Liver (tissue), 3 donors: ENCODE results near the gene REC114.

Experiments used
- ATF3 ChIP-seq: IDR thresholded peaks from 2 replicates; pipeline ENCODE4 v1.6.1; 2016; ENCODE audit warnings: antibody characterized with exemption
- CTCF ChIP-seq: fragments of 150-350 bp; IDR thresholded peaks from 2 replicates; pipeline ENCODE4 v1.5.1; 2017; ENCODE audit warnings: improper control_type of control experiment, low read depth, low read length; ENCODE audit not compliant: missing input control
- EGR1 ChIP-seq, 2 donors: IDR thresholded peaks; 2 replicates each; pipeline ENCODE4 v1.6.1; 2016 to 2018; ENCODE audit warnings: antibody characterized with exemption in 2 of 2, low read depth in 2 of 2
- FOXA1 ChIP-seq: IDR thresholded peaks from 2 replicates; pipeline ENCODE4 v1.6.1; 2016; ENCODE audit warnings: antibody characterized with exemption
- FOXA2 ChIP-seq: IDR thresholded peaks from 2 replicates; pipeline ENCODE4 v1.6.1; 2016; ENCODE audit warnings: antibody characterized with exemption
- JUND ChIP-seq, 2 donors: IDR thresholded peaks; 2 replicates each; pipeline ENCODE4 v1.6.1; 2016; ENCODE audit warnings: antibody characterized with exemption in 2 of 2
- MAX ChIP-seq: IDR thresholded peaks from 2 replicates; pipeline ENCODE4 v1.6.1; 2016; ENCODE audit warnings: antibody characterized with exemption
- NR2F2 ChIP-seq: IDR thresholded peaks from 2 replicates; pipeline ENCODE4 v1.6.1; 2016; ENCODE audit warnings: antibody characterized with exemption
- RAD21 ChIP-seq, 2 donors: IDR thresholded peaks; 2 replicates each; pipeline ENCODE4 v1.6.1; 2016; ENCODE audit warnings: antibody characterized with exemption in 2 of 2, mild to moderate bottlenecking in 2 of 2
- REST ChIP-seq: IDR thresholded peaks from 2 replicates; pipeline ENCODE4 v1.6.1; 2016; ENCODE audit warnings: antibody characterized with exemption, mild to moderate bottlenecking
- SP1 ChIP-seq: IDR thresholded peaks from 2 replicates; pipeline ENCODE4 v1.6.1; 2018; ENCODE audit warnings: antibody characterized with exemption, mild to moderate bottlenecking
- TAF1 ChIP-seq: conservative IDR thresholded peaks from 2 replicates; pipeline ENCODE4 v1.6.1; 2016; ENCODE audit warnings: antibody characterized with exemption, mild to moderate bottlenecking
- YY1 ChIP-seq: IDR thresholded peaks from 2 replicates; pipeline ENCODE4 v1.6.1; 2016; ENCODE audit warnings: antibody characterized with exemption, mild to moderate bottlenecking
- ZBTB33 ChIP-seq: IDR thresholded peaks from 2 replicates; pipeline ENCODE4 v1.6.1; 2016; ENCODE audit warnings: antibody characterized with exemption
- donor health status: healthy.
- donor health status: healthy.

- no peak for TF ChIP-seq NR2F2
- no peak for TF ChIP-seq CTCF
- no peak for TF ChIP-seq ZBTB33
- no peak for TF ChIP-seq SP1
- no peak for TF ChIP-seq ATF3
- no peak for TF ChIP-seq MAX
- no peak for TF ChIP-seq FOXA2
- no peak for TF ChIP-seq YY1
- TF ChIP-seq JUND (IDR thresholded peaks at IDR 0.05), result no peak
- no peak for TF ChIP-seq TAF1
- no peak for TF ChIP-seq EGR1 (IDR thresholded peaks at IDR 0.05; ENCODE audit: low read depth in 2 of 2)
- no peak for TF ChIP-seq RAD21 (IDR thresholded peaks at IDR 0.05)
- TF ChIP-seq REST, result no peak
- TF ChIP-seq FOXA1, result no peak
Measured at GRCh38 chr15:73495181-73495580, 52.2 kb downstream of the REC114 start.
